Heart right ventricle (tissue), 16 donors: Measurements from ENCODE around the gene MAN1C1. TPM values are rescaled to one million over a fixed set of nuclear protein-coding genes. Genes with fewer than 3 reads are reported as not detected.

Experiments used
- ATAC-seq, 8 donors: fragments of 200-7000 bp; cut with Tn5 transposase; one replicate each; pipeline ENCODE4 v1.9.1; 2020; ENCODE audit warnings: mild to moderate bottlenecking in 8 of 8, moderate library complexity in 8 of 8, moderate number of reproducible peaks in 1 of 8
- DNase-seq, 2 donors: peaks; one replicate each; pipeline ENCODE4 v3.0.0-alpha.2; 2020
- H3K27ac ChIP-seq, 10 donors: fragments of 200-600 bp; sonication (generic) in 2 of 10; one replicate each; pipeline versions ENCODE4 v1.5.0 to v1.8.0; 2020 to 2022; ENCODE audit warnings: mild to moderate bottlenecking in 3 of 10
- H3K27me3 ChIP-seq, 7 donors: fragments of 200-600 bp; one replicate each; pipeline ENCODE4 v1.8.0; 2021 to 2022; ENCODE audit warnings: mild to moderate bottlenecking in 2 of 7
- H3K36me3 ChIP-seq, 9 donors: fragments of 200-600 bp; sonication (generic) in 1 of 9; one replicate each; pipeline versions ENCODE4 v1.5.0 to v1.8.0; 2020 to 2022; ENCODE audit warnings: mild to moderate bottlenecking in 2 of 9
- H3K4me1 ChIP-seq, 9 donors: fragments of 200-600 bp; sonication (generic) in 1 of 9; one replicate each; pipeline versions ENCODE4 v1.5.0 to v1.8.0; 2020 to 2022; ENCODE audit warnings: mild to moderate bottlenecking in 4 of 9
- H3K4me3 ChIP-seq, 10 donors: fragments of 200-600 bp; sonication (generic) in 2 of 10; one replicate each; pipeline versions ENCODE4 v1.5.0 to v1.8.0; 2020 to 2022; ENCODE audit warnings: mild to moderate bottlenecking in 7 of 10, moderate library complexity in 2 of 10
- H3K9me3 ChIP-seq, 11 donors: fragments of 200-600 bp in 10 of 11; sonication (generic) in 2 of 11; one replicate each; pipeline versions ENCODE4 v1.5.0 to v1.8.0; 2013 to 2022; ENCODE audit warnings: mild to moderate bottlenecking in 2 of 11, control low read depth in 1 of 11, moderate library complexity in 1 of 11
- WGBS, 2 donors: extraction: QIAGEN DNeasy Blood & Tissue Kit; methylation state at CpG; one replicate each; pipeline ENCODE4 v1.1.7; 2013; ENCODE audit warnings: inconsistent platforms in 1 of 2; 5-methylcytosine and 5-hydroxymethylcytosine counted together
- intact Hi-C, 10 donors: fragments of 100-400 bp; cut with DNase I; formaldehyde crosslinking; loops; one replicate each; pipeline versions ENCODE4 v1.11.1 to v1.14.2; 2022
- polyA plus RNA-seq, 2 donors: library from polyadenylated mRNA; stranded (reverse); fragments of 200-250 nt; gene quantifications; one replicate each; pipeline ENCODE4 v1.2.3, GENCODE V29; 2013
- total RNA-seq, 10 donors: library from RNA; stranded (reverse); fragmentation: NEBNext Ultra II Directional in 3 of 10; extraction: Animal tissue kit (Norgen Biotek cat#: 25700) in 3 of 10; gene quantifications; one replicate each; pipeline versions ENCODE4 v1.2.1 to v1.2.4, GENCODE V29; 2021 to 2023
- TF ChIP-seq, protein P1 (sequence below), 9 donors: fragments of 200-600 bp; sonication (generic) in 2 of 9; IDR thresholded peaks; one replicate each; pipeline versions ENCODE4 v1.5.0 to v1.8.0; 2021 to 2022; ENCODE audit warnings: antibody characterized with exemption in 9 of 9, mild to moderate bottlenecking in 5 of 9, moderate library complexity in 1 of 9
- donor health status: Arrhythmogenic right ventricular cardiomyopathy.
- donor health status: ischemic (EF 13 %, LVEDD 7.1; RV severe dilation, severe dysfunction).
- donor health status: healthy with polysubstance abuse.
- donor health status: DM: no; HTN: yes; CAD: no.
- donor health status: DM: no; HTN: no; CAD: no.
- donor health status: ischemic (EF 25% LVEDD 6.9; RV normal size, moderate dysfunction).
- donor health status: ischemic (EF 25% LVEDD 5.7; RV mildly dilated, moderate dysfunction).
- donor health status: healthy.
- donor health status: DM: yes; HTN: yes; CAD: no.
- donor health status: Ischemic cardiomyopathy.
- donor health status: ischemic (EF 35%, LVEDD 5.7; RV mildly dilated, moderate dysfunction).
- donor health status: nonischemic (EF 11% LVEDD 7.7; RV severe dilation, severe dysfunction).
- donor health status: DM: yes; HTN: yes; CAD: no.
- donor health status: PGD.
- donor health status: ischemic (EF 29% LVEDD 5.4; RV normal size, mild dysfunction).
- donor health status: nonischemic (EF 23%, LVEDD 6.1; RV moderate dilation, normal function).

Gene MAN1C1
- total and polyA plus RNA-seq, 12 donors: 9.7 to 23.4 (median 13.4) TPM

GRCh38 chr1:25821112-25821476 lies 204.5 kb downstream of the MAN1C1 start:
- ATAC-seq (no peak), DNase-seq (no peak)
- Histone ChIP-seq H3K27me3 (no peaks in the 10 kb centered on the region), H3K27ac (peak overlapping the region in 9 of 10 donors; percentile 84 to 98 (median 97)), H3K9me3 (no peaks in the 10 kb centered on the region), H3K4me1 (peaks cover 12 to 68% (median 43%) of the 10 kb centered on the region in 9 donors), H3K36me3 (peaks cover 0 to 37% (median 2%) of the 10 kb centered on the region in 9 donors), H3K4me3 (peak overlapping the region; percentile 71 to 100 (median 96))
- TF ChIP-seq, protein P1, sequence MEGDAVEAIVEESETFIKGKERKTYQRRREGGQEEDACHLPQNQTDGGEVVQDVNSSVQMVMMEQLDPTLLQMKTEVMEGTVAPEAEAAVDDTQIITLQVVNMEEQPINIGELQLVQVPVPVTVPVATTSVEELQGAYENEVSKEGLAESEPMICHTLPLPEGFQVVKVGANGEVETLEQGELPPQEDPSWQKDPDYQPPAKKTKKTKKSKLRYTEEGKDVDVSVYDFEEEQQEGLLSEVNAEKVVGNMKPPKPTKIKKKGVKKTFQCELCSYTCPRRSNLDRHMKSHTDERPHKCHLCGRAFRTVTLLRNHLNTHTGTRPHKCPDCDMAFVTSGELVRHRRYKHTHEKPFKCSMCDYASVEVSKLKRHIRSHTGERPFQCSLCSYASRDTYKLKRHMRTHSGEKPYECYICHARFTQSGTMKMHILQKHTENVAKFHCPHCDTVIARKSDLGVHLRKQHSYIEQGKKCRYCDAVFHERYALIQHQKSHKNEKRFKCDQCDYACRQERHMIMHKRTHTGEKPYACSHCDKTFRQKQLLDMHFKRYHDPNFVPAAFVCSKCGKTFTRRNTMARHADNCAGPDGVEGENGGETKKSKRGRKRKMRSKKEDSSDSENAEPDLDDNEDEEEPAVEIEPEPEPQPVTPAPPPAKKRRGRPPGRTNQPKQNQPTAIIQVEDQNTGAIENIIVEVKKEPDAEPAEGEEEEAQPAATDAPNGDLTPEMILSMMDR (IDR thresholded peaks at IDR 0.05): no peak
- 29 to 30% methylated on average over 10 of the region's 10 CpGs for WGBS, 2 donors
- intact Hi-C loops: loop anchor here in 1 of 10 donors (2.0 kb wide), 1 partner anchor 178 kb away; the partner anchor contains the start of gene PAFAH2

- DNase-seq (no peak), ATAC-seq (peak in 3 of 8 donors; percentile 4 to 11 (median 7))
- peaks cover 0 to 37% (median 8%) of the 10 kb centered on the region in 9 donors for H3K36me3 ChIP-seq
- H3K27ac ChIP-seq: peak overlapping the region in 9 of 10 donors; percentile 84 to 98 (median 97)
- 38 to 46% methylated on average over 5 of the region's 5 CpGs for WGBS, 2 donors
- peaks cover 12 to 68% (median 43%) of the 10 kb centered on the region in 9 donors for H3K4me1 ChIP-seq
- intact Hi-C loops: loop anchor here in 1 of 10 donors (2.0 kb wide), 1 partner anchor 177 kb away; the partner anchor contains the start of gene PAFAH2
- no peaks in the 10 kb centered on the region for H3K9me3 ChIP-seq
- TF ChIP-seq, protein P1 (IDR thresholded peaks at IDR 0.05): no peak
- peak overlapping the region in 9 of 10 donors; percentile 71 to 100 (median 95) for H3K4me3 ChIP-seq
- H3K27me3 ChIP-seq: no peaks in the 10 kb centered on the region
These were observed 205.1 kb downstream of the MAN1C1 start for GRCh38 chr1:25821630-25822091.

DNA sequence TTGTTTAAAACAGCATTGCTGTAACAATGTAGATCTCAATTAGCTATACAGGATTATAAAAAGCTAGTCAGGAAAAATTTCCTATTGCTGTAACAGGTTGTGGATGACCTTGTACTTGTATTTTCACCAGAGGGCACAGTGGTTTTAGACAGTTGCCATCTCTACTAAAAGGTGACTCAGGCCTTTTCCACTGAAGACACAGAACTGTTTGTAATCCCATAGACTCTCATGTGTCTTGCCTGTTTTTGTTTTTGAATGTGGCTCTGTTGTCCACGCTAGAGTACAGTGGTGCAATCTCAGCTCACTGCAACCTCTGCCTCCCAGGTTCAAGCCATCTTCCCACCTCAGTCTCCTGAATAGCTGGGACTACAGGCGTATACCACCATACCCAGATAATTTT lies 209.0 kb downstream of the MAN1C1 start:
- H3K36me3 ChIP-seq: peaks cover 0 to 73% (median 47%) of the 10 kb centered on the region in 9 donors
- intact Hi-C loops: no loop called here

DNA sequence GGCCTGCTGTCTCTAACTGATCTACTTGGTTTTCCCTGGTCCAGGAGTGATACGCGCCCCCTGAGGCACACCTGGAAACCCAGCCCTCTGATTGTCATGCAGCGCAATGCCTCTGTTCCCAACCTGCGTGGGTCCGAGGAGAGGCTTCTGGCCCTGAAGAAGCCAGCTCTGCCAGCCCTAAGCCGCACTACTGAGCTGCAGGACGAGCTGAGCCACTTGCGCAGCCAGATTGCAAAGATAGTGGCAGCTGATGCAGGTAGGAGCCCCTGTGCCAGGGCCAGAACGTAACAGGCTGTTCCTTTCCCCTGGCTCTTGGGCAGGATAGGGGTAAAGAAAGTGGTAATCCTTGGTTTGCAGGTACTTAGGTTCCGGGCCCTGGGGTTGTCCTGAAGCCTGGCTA lies 210.0 kb downstream of the MAN1C1 start:
- Histone ChIP-seq H3K36me3 (peaks cover 0 to 82% (median 57%) of the 10 kb centered on the region in 9 donors), H3K4me3 (no peak overlapping the region), H3K4me1 (peaks cover 4 to 55% (median 25%) of the 10 kb centered on the region in 9 donors), H3K9me3 (no peaks in the 10 kb centered on the region), H3K27me3 (no peaks in the 10 kb centered on the region), H3K27ac (no peak overlapping the region)
- ATAC-seq (no peak), DNase-seq (no peak)
- WGBS, 2 donors: 96 to 98% methylated on average over 10 of the region's 10 CpGs
- TF ChIP-seq, protein P1 (IDR thresholded peaks at IDR 0.05): no peak
- intact Hi-C loops: no loop called here

More for the DNA sequence above, 209.0 kb downstream of the MAN1C1 start:
- peak overlapping the region in 2 of 10 donors; percentile 16 to 58 for H3K27ac ChIP-seq
- no peak for DNase-seq
- peaks cover 12 to 64% (median 34%) of the 10 kb centered on the region in 9 donors for H3K4me1 ChIP-seq
- H3K4me3 ChIP-seq: no peak overlapping the region
- H3K27me3 ChIP-seq: no peaks in the 10 kb centered on the region
- 87 to 94% methylated on average over 2 of the region's 2 CpGs for WGBS, 2 donors
- TF ChIP-seq, protein P1 (IDR thresholded peaks at IDR 0.05): no peak
- no peak for ATAC-seq
- no peaks in the 10 kb centered on the region for H3K9me3 ChIP-seq
